Skeletal muscle satellite cell (primary cell): Measurements from ENCODE around the gene ERI3.

Experiments used
- H3K27me3 ChIP-seq: 2 replicates; pipeline ENCODE4 v1.7.0; 2013; ENCODE audit warnings: low read length; ENCODE audit not compliant: control insufficient read depth, insufficient read depth
- H3K36me3 ChIP-seq: 2 replicates; pipeline ENCODE4 v1.7.0; 2013; ENCODE audit warnings: mild to moderate bottlenecking, control low read depth, low read length; ENCODE audit not compliant: insufficient read depth
- H3K4me1 ChIP-seq: 2 replicates; pipeline ENCODE4 v1.7.0; 2013; ENCODE audit warnings: low read length; ENCODE audit not compliant: control insufficient read depth, insufficient read depth
- H3K4me2 ChIP-seq: 2 replicates; pipeline ENCODE4 v1.7.0; 2013; ENCODE audit warnings: mild to moderate bottlenecking, low read length
- H3K4me3 ChIP-seq: 2 replicates; pipeline ENCODE4 v1.7.0; 2013; ENCODE audit warnings: low read length
- H3K9ac ChIP-seq: 2 replicates; pipeline ENCODE4 v1.7.0; 2013; ENCODE audit warnings: mild to moderate bottlenecking, low read depth, low read length, moderate library complexity
- H3K9me3 ChIP-seq: replicated peaks from 2 replicates; pipeline ENCODE4 v1.7.0; 2013; ENCODE audit warnings: mild to moderate bottlenecking, control low read depth, low read length

Gene ERI3

GRCh38 chr1:44294588-44295007 lies 60.5 kb downstream of the ERI3 start:
- H3K4me3 ChIP-seq, result no peak overlapping the region

DNA sequence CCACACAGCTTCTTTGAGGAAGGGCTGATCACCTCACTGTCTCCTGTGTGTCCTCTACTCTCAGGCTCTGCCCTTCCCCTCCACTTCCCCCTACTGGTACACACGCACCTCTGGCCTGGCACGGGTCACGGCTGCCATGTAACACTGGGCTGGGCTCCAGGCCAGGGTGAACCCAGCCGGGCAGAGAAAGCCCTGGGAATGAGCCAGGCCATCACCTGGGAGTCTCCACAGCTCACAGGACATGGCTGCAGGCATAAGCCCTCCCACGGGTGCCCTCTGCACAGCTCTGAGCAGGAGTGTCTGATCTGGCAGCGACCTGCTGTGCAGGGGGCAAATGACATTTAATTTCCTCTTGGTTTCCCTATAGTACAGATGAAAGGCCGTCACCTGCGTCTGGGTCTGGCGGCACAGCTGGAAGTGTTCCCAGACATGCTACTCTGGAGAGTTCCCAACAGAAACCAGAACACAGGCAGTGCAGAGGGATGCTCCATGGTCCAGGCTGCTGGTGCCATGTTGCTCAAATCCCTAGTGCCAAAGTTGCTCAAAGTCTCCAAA lies 61.2 kb downstream of the ERI3 start:
- peaks cover 40% of the 10 kb centered on the region for H3K36me3 ChIP-seq
- no peak overlapping the region for H3K9ac ChIP-seq
- H3K9me3 ChIP-seq, result no peaks in the 10 kb centered on the region
- H3K4me1 ChIP-seq, result peaks cover 4% of the 10 kb centered on the region
- H3K4me2 ChIP-seq, result no peak overlapping the region
- no peak overlapping the region for H3K4me3 ChIP-seq
- H3K27me3 ChIP-seq, result no peaks in the 10 kb centered on the region

More at GRCh38 chr1:44294588-44295007, 60.5 kb downstream of the ERI3 start:
- H3K27me3 ChIP-seq, result no peaks in the 10 kb centered on the region
- H3K36me3 ChIP-seq, result peaks cover 36% of the 10 kb centered on the region
- no peaks in the 10 kb centered on the region for H3K9me3 ChIP-seq
- no peak overlapping the region for H3K9ac ChIP-seq
- H3K4me1 ChIP-seq, result peaks cover 4% of the 10 kb centered on the region
- no peak overlapping the region for H3K4me2 ChIP-seq

GRCh38 chr1:44292651-44293050 lies 62.4 kb downstream of the ERI3 start:
- Histone ChIP-seq H3K4me3 (no peak overlapping the region), H3K4me2 (no peak overlapping the region), H3K36me3 (peaks cover 37% of the 10 kb centered on the region), H3K4me1 (peaks cover 4% of the 10 kb centered on the region), H3K9ac (no peak overlapping the region), H3K27me3 (no peaks in the 10 kb centered on the region), H3K9me3 (no peaks in the 10 kb centered on the region)

DNA sequence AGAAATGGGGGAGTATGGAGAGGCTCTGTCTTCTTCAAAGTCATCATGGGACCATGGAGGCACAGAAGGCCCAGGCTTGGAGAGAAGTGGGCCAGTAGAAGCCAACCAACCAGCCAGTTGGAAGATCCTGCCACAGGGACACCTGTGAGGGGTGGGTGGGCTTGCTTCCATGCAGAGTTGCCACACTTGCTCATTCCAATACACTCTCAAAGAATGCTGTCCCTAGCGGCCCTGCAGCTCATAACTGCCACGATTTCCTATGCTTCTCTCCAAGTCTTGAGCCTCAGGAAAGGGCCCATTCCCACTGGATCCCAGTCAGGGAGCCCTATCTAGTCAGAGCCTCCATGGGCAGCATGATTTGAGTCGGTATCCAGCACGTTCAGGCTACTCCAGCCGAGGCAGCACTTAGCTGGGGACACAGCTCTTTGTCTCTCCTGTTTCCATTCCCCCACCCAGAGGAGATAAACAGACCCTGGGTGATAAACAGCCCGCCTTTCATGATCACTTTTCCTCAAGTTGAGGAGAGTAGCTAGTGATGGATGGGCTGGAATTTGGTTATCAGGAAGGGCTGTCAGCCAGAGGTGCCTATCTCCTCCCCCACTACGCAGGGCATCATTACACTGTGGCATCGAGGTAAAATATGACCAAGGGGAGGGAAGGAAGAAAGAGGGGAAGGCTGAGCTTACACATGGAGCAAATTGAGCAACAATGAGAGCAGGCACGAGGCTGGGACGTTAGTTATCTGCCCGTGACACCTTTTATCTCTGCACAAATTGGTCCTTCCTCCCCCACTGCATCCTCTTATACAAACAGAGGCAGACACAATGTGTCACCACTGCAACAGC lies 64.6 kb downstream of the ERI3 start:
- H3K9ac ChIP-seq, result no peak overlapping the region
- H3K27me3 ChIP-seq, result no peaks in the 10 kb centered on the region
- peaks cover 4% of the 10 kb centered on the region for H3K4me1 ChIP-seq
- H3K4me3 ChIP-seq, result no peak overlapping the region
- H3K9me3 ChIP-seq, result no peaks in the 10 kb centered on the region
- H3K4me2 ChIP-seq, result no peak overlapping the region
- peaks cover 24% of the 10 kb centered on the region for H3K36me3 ChIP-seq

GRCh38 chr1:44289530-44289929 lies 65.5 kb downstream of the ERI3 start:
- H3K4me1 ChIP-seq, result peaks cover 4% of the 10 kb centered on the region
- H3K4me3 ChIP-seq, result no peak overlapping the region
- peaks cover 25% of the 10 kb centered on the region for H3K36me3 ChIP-seq
- no peaks in the 10 kb centered on the region for H3K9me3 ChIP-seq
- H3K27me3 ChIP-seq, result no peaks in the 10 kb centered on the region
- no peak overlapping the region for H3K9ac ChIP-seq
- no peak overlapping the region for H3K4me2 ChIP-seq

DNA sequence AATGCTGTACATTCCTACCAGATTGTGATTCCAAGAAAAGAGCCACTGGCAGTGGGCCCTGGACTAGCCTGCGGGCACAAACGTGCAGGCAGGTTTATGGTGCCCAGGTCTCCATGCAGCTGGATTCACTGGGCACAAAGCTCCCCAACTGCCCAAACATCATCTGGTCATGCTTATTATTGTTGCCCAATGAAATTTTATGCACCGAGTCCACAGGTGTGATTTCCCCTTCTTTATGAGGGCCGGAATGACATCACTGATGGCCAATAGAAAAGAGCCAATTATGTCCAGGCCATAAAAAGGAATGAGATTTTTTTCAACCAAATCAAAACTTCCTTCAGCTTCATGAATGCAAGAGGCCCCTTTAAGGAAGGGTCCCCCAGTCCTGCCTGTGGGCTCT lies 66.2 kb downstream of the ERI3 start:
- H3K9ac ChIP-seq, result no peak overlapping the region
- no peak overlapping the region for H3K4me2 ChIP-seq
- no peak overlapping the region for H3K4me3 ChIP-seq
- peaks cover 26% of the 10 kb centered on the region for H3K36me3 ChIP-seq
- H3K4me1 ChIP-seq, result no peaks in the 10 kb centered on the region
- H3K27me3 ChIP-seq, result no peaks in the 10 kb centered on the region
- no peaks in the 10 kb centered on the region for H3K9me3 ChIP-seq

GRCh38 chr1:44284184-44284583 lies 70.9 kb downstream of the ERI3 start:
- Histone ChIP-seq H3K4me3 (no peak overlapping the region), H3K9me3 (no peaks in the 10 kb centered on the region), H3K36me3 (peaks cover 21% of the 10 kb centered on the region), H3K4me1 (no peaks in the 10 kb centered on the region), H3K27me3 (no peaks in the 10 kb centered on the region), H3K9ac (no peak overlapping the region), H3K4me2 (no peak overlapping the region)

DNA sequence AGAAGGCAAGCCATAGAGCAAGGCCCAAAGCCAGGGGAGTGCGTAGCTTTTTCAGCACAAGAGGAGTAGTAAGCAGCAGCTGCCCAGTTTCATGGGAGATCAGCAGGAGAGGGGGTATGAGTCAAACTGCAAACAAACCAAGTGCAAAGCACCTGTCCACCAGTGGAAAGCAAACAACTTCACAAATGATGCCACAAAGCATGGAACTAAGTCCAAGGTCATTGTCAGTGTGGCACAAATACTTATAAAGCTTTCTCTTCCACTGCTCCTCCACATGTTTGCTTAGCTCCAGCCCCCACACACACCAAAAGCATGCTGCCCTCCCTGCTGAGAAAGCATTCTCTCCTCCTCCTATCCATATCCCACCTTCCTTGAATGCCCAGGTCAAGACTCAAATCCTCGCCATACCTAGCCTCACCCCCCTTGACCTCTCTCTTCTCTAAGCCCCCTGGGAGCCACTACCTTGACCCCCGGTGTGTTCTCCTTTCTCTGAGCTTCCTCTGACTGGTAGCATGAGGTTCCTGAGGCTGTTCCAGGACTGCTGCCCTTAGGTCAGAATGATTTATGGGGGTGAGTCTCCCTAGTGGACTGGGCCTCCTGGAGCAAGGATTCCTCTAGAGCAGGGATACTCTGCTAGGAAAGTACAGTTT lies 71.4 kb downstream of the ERI3 start:
- H3K36me3 ChIP-seq, result peaks cover 17% of the 10 kb centered on the region
- no peak overlapping the region for H3K4me2 ChIP-seq
- H3K27me3 ChIP-seq, result no peaks in the 10 kb centered on the region
- H3K9me3 ChIP-seq, result no peaks in the 10 kb centered on the region
- no peaks in the 10 kb centered on the region for H3K4me1 ChIP-seq
- no peak overlapping the region for H3K9ac ChIP-seq
- H3K4me3 ChIP-seq, result no peak overlapping the region

DNA sequence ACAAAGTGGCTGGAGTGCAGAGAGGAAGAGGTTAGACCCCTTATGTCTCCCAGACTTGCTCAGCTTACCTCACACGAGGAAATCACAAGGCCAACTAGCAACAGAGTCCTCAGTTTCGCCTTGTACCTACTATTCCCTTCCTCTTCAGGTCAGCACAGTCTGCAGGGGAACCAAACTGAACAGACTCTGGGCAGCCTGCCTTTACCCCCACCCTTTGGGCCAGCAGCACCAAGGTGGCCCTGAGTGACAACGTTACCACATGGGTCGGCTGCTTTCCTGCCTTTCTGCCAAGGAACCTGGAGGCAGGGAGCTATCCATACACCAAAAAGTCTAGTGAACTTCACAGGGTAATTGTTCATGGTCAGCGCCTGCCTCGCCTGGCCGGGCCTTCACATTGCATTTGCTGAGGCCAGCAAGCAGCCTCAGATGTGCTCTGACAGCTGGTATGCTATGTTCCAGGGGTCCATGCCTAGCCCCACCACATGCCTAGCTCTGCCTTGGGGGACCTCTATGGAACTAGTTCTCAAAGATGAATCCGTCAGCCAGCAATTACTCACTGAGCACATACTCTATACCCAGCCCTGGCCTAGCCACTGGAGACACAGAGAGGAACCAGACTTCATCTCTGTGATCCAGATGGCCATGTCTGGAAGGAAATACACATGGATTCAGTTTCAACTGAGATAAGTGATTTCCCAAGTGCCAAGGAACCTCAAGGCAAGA lies 72.2 kb downstream of the ERI3 start:
- peaks cover 17% of the 10 kb centered on the region for H3K36me3 ChIP-seq
- H3K4me2 ChIP-seq, result no peak overlapping the region
- H3K9ac ChIP-seq, result no peak overlapping the region
- H3K27me3 ChIP-seq, result no peaks in the 10 kb centered on the region
- no peaks in the 10 kb centered on the region for H3K4me1 ChIP-seq
- H3K9me3 ChIP-seq, result no peaks in the 10 kb centered on the region
- no peak overlapping the region for H3K4me3 ChIP-seq

- peaks cover 17% of the 10 kb centered on the region for H3K36me3 ChIP-seq
Observed at GRCh38 chr1:44281962-44282703, 72.9 kb downstream of the ERI3 start.

GRCh38 chr1:44276901-44277300 lies 78.2 kb downstream of the ERI3 start:
- Histone ChIP-seq H3K4me3 (no peak overlapping the region), H3K36me3 (no peaks in the 10 kb centered on the region), H3K4me1 (peaks cover 8% of the 10 kb centered on the region), H3K27me3 (no peaks in the 10 kb centered on the region), H3K4me2 (no peak overlapping the region), H3K9ac (no peak overlapping the region), H3K9me3 (no peaks in the 10 kb centered on the region)

More at GRCh38 chr1:44281962-44282703, 72.9 kb downstream of the ERI3 start:
- no peak overlapping the region for H3K4me2 ChIP-seq
- H3K27me3 ChIP-seq, result no peaks in the 10 kb centered on the region
- H3K9me3 ChIP-seq, result no peaks in the 10 kb centered on the region
- no peak overlapping the region for H3K9ac ChIP-seq
- H3K4me1 ChIP-seq, result no peaks in the 10 kb centered on the region
- H3K4me3 ChIP-seq, result no peak overlapping the region
